Retinal pigment epithelial cell (primary cell): ENCODE measurements around the gene ORAI2.

Experiments used
- DNase-seq: peaks from one replicate; pipeline ENCODE4 v3.0.0-alpha.2; 2010; ENCODE audit warnings: low read depth
- H3K4me3 ChIP-seq: 2 replicates; pipeline ENCODE4 v1.5.1; 2011; ENCODE audit warnings: mild to moderate bottlenecking, low read length, control low read depth, moderate library complexity
- CTCF ChIP-seq: conservative IDR thresholded peaks from 2 replicates; pipeline ENCODE4 v1.5.1; 2011; ENCODE audit warnings: low read depth, low read length, control low read depth, inconsistent platforms

Gene ORAI2

GRCh38 chr7:102432442-102433218 lies 745 bp upstream of the ORAI2 start:
- no peak for DNase-seq

GRCh38 chr7:102434039-102434486 lies 688 bp downstream of the ORAI2 start:
- DNase-seq: no peak
- H3K4me3 ChIP-seq: peak overlapping the region; percentile 69
- no peak for TF ChIP-seq CTCF

More at GRCh38 chr7:102432442-102433218, 745 bp upstream of the ORAI2 start:
- TF ChIP-seq CTCF: no peak
- peak overlapping the region; percentile 55 for H3K4me3 ChIP-seq

- no peak overlapping the region for H3K4me3 ChIP-seq
- TF ChIP-seq CTCF: no peak
- DNase-seq: no peak
Observed at GRCh38 chr7:102436118-102436517, 2.7 kb downstream of the ORAI2 start.

- no peak for TF ChIP-seq CTCF
- DNase-seq: peak; percentile 34
- H3K4me3 ChIP-seq: no peak overlapping the region
Observed at GRCh38 chr7:102439963-102440795, 6.8 kb downstream of the ORAI2 start.

GRCh38 chr7:102444961-102445673 lies 11.7 kb downstream of the ORAI2 start:
- no peak for DNase-seq
- no peak overlapping the region for H3K4me3 ChIP-seq
- no peak for TF ChIP-seq CTCF

GRCh38 chr7:102445674-102446071 lies 12.3 kb downstream of the ORAI2 start:
- DNase-seq: no peak
- no peak for TF ChIP-seq CTCF
- no peak overlapping the region for H3K4me3 ChIP-seq
